ENCODE data around the gene MAP3K6.

GRCh38 chr1:27408151-27408550 lies 41.4 kb upstream of the MAP3K6 start:
- no peak for TF ChIP-seq POLR2A (IDR thresholded peaks at IDR 0.05; ENCODE audit: extremely low read depth, insufficient read length)
- no peak for TF ChIP-seq CTCF (IDR thresholded peaks at IDR 0.05; ENCODE audit: low read depth, low read length)
- TF ChIP-seq MYC (IDR thresholded peaks at IDR 0.05; ENCODE audit: low read depth, low read length) = no peak
